SH-SY5Y (cell line): ENCODE results near the gene ZP1.

Experiments
- GATA2 ChIP-seq: IDR thresholded peaks from 2 replicates; pipeline ENCODE4 v1.6.1; 2011; ENCODE audit warnings: mild to moderate bottlenecking, low read depth, low read length
- GATA3 ChIP-seq: IDR thresholded peaks from 2 replicates; pipeline ENCODE4 v1.6.1; 2011; ENCODE audit warnings: low read depth, mild to moderate bottlenecking, low read length, moderate library complexity

GRCh38 chr11:60857378-60858232, 9.7 kb upstream of the ZP1 start:
- TF ChIP-seq GATA3 (no peak), GATA2 (no peak)
